ENCODE data around the gene CADPS.

GRCh38 chr3:62805580-62806277, 69.5 kb downstream of the CADPS start:
- TF ChIP-seq, protein P1, sequence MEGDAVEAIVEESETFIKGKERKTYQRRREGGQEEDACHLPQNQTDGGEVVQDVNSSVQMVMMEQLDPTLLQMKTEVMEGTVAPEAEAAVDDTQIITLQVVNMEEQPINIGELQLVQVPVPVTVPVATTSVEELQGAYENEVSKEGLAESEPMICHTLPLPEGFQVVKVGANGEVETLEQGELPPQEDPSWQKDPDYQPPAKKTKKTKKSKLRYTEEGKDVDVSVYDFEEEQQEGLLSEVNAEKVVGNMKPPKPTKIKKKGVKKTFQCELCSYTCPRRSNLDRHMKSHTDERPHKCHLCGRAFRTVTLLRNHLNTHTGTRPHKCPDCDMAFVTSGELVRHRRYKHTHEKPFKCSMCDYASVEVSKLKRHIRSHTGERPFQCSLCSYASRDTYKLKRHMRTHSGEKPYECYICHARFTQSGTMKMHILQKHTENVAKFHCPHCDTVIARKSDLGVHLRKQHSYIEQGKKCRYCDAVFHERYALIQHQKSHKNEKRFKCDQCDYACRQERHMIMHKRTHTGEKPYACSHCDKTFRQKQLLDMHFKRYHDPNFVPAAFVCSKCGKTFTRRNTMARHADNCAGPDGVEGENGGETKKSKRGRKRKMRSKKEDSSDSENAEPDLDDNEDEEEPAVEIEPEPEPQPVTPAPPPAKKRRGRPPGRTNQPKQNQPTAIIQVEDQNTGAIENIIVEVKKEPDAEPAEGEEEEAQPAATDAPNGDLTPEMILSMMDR (conservative IDR thresholded peaks at IDR 0.05; ENCODE audit: low read length) = no peak
- no peak for TF ChIP-seq EZH2phosphoT487 (IDR thresholded peaks at IDR 0.05; ENCODE audit: borderline replicate concordance, low read depth, low read length)

All from OCI-LY7 (cell line).